Suppressor macrophage treated with lipopolysaccharide for 4 hours (primary cell): ENCODE results near the gene RBMS3.

Experiments used
- DNase-seq: peaks from one replicate; pipeline ENCODE4 v3.0.0-alpha.2; 2020

RBMS3 gene

GRCh38 chr3:29695643-29696198 lies 414.9 kb downstream of the RBMS3 start:
- no peak for DNase-seq

GRCh38 chr3:29696311-29696710 lies 415.4 kb downstream of the RBMS3 start:
- DNase-seq: no peak

DNA sequence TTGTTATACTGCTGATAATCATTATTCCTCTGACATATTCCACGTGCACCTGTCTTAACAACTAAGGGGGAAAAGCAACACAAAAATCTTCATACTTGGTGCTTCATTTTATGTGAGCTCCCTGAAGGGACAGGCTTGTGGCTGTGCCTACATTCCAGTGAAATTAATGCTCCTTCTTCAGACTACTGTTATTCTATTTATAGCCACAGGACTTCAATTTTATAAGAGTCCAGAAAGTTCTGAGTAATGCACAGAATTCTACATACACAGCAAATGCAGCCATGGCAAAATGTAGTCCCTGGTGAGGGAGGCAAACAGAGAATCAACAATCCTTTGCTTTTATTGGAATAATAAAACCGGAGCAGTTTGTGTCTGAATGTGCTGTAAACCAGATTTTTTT lies 417.1 kb downstream of the RBMS3 start:
- DNase-seq: no peak

- DNase-seq: no peak
Measured at GRCh38 chr3:29700256-29700655, 419.4 kb downstream of the RBMS3 start.

DNA sequence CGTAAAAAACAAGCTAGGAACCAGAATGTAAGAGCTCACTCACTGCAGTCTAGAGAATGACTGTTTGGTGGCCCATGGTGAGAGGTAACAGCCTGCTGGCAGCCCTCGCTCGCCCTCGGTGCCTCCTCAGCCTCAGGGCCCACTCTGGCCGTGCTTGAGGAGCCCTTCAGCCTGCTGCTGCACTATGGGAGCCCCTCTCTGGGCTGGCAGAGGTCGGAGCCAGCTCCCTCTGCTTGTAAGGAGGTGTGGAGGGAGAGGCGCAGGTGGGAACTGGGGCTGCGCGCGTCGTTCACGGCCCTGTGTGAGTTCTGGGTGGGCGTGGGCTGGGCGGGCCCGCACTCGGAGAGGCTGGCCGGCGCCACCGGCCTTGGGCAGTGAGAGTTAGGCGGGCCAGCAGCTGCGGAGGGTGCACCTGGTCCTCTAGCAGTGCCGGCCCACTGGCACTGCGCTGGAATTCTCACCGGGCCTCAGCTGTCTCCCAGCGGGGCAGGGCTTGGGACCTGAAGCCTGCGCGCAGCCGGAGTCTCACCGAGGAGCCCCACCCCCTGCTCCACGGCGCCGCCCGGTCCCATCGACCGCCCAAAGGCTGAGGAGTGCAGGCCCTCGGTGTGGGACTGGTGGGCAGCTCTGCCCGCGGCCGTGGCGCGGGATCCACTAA lies 420.6 kb downstream of the RBMS3 start:
- no peak for DNase-seq

DNA sequence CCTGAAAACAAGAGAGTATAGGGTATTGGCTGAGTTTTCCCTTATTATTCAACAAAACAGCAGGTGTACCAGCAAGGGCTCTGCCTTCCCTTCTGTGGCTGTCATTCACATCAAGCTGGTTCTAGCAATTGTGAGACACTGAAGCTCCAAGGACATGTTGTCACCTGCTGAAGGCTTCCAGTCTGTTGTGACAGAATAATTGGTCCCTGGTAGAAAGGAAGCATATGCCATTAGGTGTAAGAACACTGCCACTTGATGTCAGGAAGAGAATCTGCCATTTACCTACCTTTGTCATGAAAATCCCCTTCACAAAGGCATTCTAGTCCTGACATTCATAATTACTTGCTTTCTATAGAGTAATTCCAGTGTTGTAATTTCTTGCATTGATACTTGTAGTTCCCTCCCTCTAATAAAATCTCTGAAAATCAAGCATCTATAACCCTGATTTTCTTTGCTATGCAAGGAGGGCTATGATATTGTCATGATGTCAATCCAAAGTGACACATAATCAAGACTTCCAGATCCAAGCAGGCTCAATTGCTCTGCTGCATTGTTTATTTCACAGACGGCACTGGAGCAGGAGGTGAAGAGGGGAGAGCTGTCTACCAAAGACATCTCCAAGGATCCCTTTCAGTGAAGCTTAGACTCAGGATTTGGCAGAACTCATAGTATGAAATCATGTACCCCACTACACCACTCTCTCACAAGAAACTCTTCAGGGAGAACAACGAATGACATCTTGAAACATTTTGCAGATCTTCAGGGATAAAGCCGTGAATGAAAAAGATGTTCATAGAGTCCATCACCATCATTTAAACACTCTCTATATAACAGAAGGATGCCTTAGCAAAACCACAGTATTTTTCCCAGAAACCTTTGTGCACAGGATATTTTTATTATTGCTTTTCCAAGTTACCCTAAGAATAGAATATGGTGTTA lies 425.3 kb downstream of the RBMS3 start:
- DNase-seq: no peak

DNA sequence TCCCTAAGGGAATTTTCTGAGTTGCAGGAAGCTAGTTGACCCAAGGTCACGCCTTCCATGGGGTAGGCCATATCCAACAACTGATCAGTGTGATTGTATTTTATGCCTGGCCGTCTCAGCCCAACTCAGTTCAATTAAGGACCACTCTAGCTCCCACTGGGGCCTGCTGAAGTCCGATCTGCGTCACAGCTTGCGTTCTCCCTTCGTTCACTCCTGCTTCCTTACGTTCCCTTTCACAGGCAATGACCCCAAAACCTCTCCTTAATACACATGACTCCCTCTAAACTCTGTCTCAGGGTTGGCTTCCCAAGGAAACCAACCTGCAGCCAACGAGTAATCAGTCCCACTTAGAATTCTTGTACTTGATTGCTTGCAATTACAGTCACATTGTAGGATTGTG lies 428.0 kb downstream of the RBMS3 start:
- DNase-seq: no peak

DNA sequence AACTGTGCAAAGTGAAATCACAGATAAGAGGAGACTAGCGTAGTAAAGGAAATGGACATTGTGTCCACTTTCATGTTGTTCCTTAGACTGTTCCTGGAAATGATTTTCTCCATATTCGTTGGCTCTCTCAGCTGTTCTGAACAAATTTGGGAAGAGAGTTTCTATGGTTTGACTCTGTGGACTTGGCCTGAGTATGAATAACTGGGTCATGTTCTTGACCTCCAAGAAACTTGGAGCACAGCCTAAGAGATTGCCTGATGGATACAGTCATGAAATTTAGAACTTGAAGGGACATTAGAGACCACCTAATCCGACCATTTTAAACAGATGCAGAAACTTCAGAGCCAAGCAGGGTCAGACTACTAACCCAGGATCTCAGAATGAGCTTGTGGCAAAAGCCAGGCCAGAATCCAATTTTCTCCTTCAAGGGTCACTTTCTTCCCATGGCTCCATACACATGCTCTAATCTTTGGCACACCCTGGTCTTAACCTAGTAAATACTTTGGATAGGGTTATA lies 430.4 kb downstream of the RBMS3 start:
- no peak for DNase-seq

DNA sequence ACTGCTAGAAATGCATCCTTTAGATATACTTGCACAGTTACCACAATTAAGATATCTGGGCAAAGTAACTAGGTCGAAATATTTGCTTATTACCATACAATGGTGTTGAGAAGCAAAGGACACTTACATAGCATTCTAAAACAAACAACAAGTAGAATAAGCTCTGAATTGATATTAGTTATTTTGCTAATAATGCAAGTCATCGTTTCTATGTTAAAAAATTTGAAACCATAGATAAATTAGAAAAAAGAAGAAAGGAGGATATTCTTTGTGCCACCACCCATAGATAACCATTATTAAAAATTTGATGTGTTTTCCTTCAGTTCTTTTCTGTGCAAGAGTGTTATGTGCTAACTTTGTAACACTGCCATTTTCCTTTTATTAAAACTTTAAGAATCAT lies 435.3 kb downstream of the RBMS3 start:
- DNase-seq: no peak

DNA sequence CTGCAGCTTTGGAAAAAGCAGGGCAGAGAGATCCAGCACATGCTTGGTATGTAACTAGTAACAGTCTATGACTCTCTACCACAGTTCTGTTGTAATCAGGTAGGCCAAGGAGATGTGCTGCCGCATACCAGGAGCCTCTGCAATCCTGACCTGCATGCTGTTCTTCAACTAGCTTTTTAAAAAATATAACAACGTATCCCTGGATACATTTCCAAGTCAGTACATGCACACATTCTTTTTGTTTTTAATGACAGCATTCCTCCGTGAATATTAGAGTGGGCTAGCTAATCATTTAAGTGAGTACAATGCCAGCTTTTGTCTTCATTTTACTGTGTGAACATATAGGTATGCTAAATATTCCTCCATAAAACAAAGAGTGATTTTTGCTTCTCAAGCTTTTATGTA lies 437.8 kb downstream of the RBMS3 start:
- no peak for DNase-seq

GRCh38 chr3:29720665-29721064 lies 439.8 kb downstream of the RBMS3 start:
- no peak for DNase-seq

DNA sequence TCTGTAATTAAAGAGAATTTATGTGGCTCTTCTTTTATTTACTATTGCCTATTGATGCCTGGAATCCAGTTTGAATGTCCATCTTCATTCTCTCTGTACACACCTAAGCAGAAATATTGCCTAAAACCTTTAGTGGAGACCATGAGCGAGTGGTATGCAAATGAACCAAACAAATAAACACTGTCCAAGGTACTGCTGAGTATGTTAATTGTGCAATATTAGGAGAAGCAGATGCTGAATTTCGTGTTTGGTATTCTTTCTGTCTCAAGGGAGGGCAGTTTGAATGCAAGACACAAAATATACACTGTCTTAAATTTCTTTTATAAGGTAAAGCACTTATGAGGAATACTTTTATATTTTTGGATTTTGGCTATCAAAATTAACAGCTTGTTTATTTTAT lies 440.9 kb downstream of the RBMS3 start:
- no peak for DNase-seq

- no peak for DNase-seq
Measured at GRCh38 chr3:29731050-29731449, 450.2 kb downstream of the RBMS3 start.

DNA sequence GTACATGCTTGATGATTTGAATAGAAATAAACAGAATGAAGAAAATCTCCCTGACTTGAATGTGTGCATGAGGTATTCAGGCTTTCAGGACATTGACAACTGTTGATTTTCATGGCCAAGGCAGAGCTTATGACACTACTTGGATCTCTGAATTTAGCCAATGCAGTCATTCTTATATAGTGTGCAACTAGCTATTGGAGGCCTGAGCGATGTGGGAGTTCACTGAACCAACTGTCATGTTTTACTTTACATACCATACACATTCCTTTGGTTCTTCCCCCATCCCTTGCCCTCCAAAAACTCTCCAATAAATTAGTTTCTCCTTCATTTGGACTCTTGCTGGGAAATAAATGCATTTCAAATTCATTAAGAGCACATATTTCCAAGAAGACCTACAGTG lies 460.4 kb downstream of the RBMS3 start:
- no peak for DNase-seq

DNA sequence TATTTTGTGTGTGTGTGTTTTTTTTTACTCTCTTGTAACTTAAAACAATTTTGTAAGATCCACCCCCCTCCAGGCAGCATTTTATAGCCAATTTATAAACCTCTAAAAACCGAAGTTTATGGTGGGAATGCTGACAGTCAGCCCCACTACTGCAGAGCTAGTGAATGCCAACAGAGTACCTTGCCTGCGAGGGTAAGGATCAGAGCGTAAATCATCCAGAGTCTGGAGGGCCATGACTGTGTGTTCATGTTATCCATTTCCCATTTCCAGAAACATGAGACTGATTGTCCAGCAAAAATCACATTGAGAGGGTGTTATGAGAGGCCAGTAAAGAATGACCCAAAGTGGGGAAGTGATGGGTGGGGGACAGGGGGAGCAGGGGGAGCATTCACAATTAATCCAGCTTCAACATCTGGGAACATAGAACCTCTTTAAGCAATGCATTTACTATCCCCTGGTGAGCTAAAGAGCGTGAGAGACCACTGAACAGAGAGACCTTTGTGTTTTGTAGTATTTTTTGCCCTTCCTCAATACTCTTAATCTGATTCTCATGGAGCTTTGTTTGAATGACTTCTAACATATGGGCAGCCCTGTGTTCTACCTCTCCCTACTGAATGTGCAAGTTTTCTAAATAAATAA lies 464.5 kb downstream of the RBMS3 start:
- DNase-seq: no peak

- no peak for DNase-seq
Measured at GRCh38 chr3:29746163-29746760, 465.4 kb downstream of the RBMS3 start.

- DNase-seq: no peak
Measured at GRCh38 chr3:29747991-29748390, 467.1 kb downstream of the RBMS3 start.

DNA sequence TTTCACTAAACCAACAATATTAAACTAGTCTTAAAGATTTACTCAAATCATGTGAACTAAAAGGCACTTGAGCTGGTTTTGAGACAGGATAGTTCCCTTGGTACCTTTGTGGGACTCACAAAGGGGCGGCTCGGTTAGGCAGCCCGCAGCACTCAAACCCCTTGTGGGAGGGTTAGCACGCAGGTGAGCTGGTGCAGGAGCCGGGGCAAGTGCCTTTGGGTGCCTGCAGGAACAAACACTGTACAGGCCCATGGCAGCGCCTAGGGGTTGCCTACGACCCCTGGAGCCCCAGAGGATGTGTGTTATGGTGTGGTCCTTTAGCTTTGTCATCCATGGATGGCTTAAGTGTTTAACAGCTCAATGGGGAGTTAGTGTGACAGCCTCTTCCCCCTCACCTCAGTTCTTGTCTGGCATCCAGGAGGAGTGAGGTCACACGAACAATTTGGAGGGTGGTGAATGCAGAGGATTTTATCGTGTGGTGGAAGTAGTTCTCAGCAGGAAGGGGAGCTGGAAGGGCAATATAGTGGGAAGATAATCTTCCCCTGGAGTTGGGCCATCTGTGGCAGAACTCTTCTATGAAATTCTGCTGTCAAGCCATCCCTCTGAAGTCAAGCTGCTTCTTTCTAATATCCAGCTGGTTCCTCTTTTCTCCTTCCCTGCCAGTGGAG lies 470.9 kb downstream of the RBMS3 start:
- no peak for DNase-seq

- no peak for DNase-seq
Measured at GRCh38 chr3:29754346-29754745, 473.5 kb downstream of the RBMS3 start.

- DNase-seq: no peak
Measured at GRCh38 chr3:29755416-29755815, 474.5 kb downstream of the RBMS3 start.

DNA sequence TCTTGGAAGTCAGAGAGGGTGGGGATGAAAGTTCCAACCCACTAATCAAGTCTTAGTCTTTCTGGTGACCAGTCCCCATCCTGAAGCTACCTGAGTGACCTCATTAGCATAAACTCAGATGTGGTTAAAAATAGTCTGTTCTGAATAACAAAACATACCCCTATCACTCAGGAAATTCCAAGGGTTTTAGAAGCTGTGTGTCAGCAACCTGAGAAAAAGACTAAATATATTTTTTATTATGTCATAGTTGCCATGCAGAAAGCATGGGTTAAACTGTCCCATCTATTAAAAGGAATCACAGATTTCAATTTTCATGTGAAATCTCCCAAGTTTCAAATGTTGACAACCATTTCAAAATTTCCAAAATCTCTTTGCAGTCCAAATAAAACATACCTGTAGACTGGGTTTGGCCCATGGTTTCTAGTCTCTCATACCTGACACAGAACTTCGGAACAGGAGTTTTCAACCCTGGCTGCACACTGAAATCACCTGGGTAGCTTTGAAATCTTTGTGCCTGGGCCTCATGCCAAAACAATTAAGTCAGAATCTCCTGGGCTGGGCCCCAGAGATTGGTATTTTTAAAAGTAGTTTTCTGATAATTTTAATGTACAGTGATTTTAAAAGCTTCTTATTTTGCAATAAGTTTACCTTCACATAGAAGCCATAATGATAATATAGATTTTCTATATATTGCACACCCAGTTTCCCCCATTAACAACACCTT lies 476.3 kb downstream of the RBMS3 start:
- DNase-seq: no peak

DNA sequence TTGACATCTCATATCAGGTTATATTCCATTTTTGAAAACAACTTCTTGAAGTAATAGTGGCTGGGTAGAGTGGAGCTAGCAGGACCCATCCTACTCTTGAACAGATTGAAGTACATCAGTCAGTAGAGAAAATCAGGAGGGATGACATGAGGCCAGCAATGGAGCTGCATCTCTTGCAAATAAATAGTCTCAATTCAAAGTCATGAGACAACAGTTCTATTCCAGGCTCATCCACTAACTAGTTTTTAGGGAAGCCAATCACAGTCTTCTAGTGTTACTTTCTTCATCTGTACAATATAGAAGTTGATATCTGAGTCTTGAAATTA lies 477.2 kb downstream of the RBMS3 start:
- DNase-seq: no peak
